Measurements from ENCODE around the gene RASGEF1B.
"Not testable (repeated sequence)": the region's sequence is repeated elsewhere in the genome, so short reads cannot be mapped to it uniquely, and the experiment has no call there.

Gene RASGEF1B

DNA sequence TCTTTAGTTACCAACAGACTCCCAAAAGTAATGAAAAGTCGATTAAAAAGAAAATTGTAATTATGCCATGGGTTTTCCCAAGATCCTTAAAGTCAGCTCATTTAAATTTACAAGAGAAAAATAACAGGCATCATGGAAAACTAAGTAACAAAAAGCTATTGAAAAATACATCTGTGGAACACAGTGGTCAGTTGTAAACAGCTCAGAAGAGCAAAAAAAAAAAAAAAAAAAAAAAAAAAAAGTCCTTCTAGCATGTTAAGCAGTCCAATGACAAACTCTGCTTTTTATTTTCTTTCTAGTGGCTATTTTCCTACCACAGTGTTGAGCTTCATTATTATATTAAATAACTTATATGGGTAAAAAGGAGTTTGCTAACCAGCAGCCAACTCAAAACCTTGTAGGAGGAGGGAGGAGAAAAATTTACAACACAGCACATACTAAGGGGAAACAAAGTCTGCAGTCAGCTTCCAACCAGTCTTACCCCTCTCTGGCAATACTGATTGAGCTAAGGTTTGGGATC lies 44.9 kb downstream of the RASGEF1B start:
- no peak for DNase-seq

DNA sequence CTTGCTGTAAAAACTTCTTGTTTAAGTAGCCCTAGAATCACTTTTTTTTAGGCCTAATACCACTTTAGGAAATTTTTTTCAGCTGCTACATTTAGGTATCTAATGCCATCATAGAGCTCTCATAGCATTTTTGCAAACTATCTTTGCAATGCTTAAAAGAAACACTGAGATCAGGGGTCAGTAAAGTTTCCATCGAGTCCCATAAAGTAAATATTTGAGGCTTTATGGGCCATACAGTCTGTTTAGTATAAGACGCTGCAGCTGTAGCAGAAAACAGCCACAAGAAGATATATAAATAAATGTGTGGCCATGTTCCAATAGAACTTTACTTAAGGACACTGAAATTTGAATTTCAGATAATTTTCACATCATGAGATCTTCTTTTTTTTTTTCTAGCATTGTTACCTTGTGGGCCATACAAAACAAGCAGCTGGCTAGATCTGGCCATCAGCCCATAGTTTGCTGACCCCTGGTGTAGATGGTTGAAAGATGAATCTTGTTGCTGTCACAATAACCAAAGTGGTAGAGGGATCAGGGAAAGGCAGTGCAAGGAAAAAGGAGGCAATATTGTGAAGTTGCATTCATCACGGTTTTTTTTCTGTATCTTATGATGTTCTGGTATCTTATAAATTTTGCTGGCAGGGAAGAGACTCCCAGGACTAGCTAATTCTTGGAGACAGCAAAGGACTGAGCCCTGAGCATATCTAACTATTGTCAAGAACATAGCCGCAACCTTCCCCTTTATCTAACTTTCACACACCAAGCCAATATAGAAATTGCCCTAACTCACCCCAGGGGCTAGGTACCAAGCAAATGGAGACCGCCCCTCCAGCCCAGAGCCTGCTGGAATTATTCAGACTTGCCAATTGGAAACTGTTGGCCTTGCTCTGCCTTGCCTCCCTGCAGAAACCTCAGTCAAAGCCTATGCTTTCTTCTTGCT lies 46.6 kb downstream of the RASGEF1B start:
- DNase-seq: no peak

DNA sequence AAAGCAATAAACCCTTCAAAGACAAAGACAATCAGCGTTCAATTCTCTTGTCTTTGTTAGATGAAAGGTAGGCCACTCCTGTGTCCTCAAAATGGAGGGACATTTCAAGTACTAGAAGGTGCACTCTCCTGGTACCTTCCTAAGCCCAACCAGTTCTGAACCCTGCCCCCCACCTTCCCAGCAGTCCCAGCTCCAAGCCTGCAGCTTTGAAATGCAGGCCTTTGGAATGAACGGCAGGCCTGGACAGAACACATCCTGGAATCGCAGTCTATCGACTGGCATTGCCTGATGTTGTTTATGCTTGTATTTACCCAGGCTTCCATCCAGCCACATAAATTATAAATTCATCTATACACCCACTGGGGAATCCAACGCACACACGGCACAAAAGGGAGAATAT lies 47.4 kb downstream of the RASGEF1B start:
- DNase-seq: no peak

DNA sequence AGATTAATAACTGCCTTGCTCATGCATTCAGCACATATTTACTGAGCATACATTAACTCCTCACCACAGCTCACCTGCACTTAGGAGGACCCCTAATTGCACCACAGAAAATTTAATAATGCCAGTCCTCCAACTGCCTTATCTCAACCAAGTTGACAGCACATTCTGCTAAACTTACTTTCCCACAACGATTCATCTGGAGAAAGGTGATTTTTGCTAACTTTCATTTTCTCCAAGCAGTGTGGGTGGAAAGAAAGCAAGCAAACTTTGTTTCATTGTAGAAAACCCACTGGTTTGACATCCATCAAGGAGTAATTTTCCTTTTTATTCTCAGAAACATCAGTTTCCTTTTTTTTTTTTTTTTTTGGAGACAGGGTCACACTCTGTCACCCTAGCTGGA lies 49.1 kb downstream of the RASGEF1B start:
- DNase-seq: no peak

DNA sequence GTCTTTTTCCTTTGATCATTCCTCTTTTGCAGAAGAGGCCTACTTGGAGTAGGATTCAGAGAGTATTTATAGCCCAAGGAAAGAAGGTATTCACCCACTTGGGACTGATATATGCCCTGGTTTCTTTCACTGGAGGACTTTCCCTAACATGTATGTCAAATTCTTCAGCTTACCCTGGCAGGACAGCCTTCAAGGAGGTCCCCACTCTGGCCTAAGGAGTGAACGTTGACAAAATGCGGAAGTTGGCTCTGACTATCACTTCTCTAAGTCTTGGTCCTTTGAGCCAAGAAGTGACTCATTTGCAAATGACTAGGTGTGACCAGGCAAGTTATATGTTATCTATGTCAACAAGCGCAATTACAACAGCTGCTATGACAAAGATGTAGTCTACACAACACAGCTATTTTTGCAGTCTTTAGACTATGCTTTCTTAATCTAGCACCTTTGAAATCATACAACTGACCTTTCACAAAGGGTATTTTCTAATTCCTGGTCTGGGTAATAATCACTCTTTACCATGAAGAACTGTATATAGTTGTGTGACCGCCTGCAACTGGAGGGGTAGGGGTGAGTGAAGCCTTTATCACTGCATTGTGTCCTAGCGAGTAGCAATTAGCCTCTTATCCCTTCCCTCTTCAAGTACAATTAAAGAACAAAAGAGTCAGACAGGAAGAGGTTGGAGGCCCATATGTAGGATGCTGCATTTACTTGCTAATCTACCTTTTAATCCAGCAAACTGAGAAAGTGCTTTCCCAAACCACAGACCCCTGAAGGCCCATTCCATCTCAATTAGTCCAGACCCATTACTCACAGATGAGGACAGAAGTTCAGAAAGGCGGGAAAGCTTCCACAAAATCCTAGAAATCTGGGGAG lies 50.1 kb downstream of the RASGEF1B start:
- no peak for DNase-seq

DNA sequence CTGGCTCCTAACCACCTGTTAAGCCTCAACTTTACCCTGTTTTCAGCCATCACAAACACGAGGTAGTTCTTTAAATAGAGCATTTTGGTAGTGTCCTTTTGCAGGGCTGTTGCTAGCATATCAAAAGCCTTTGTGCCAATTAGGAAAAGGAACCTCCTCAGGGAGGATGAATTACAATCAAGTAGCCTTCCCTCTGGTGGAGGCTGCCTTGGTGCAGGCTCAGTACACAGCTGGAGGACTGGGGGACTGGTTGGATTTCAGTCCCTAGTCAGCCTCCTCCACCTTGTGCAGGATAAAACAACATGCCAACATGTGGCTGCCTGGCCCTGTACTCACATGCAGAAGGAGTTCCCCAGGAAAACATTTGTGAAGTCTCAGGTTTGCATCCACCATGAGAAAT lies 53.1 kb downstream of the RASGEF1B start:
- DNase-seq: no peak

DNA sequence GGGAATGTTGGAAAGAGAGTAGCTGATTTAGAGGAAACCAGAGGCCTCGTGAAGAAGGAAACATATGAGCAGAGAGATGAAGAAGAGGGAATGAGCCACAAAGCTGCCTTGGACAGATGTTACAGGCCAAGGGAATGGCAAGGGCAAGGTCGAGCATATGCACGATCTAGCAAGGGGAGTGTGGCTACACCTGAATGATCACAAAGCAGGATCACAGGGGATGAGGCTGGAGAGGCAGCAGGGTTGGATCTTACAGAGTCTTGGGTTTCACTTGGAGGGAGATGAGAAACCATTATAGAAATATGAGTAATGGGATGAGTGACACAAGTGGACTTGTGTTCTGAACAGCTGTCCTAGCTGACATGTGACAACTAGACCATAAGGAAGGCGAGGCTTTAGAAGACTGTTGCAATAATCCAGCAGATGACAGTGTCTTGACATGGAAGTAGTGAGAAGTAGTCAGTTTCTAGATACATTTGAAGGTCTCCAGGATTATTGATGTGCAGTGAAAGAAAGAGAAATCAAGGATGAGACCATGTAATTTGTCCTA lies 58.7 kb downstream of the RASGEF1B start:
- no peak for DNase-seq

DNA sequence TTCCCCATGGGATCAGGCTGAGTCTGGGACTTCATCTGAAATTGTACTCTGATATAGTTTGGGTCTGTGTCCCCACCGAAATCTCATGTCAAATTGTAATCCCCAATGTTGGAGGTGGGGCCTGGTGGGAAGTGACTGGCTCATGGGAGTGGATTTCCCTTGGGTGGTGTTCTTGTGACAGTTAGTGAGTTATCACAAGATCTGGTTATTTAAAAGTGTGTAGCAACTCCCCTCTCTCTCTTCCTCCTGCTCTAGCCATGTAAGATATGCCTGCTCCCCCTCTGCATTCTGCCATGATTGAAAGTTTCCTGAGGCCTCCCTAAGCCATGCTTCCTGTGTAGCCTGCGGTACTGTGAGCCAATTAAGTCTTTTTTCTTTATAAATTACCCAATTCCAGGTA lies 61.0 kb downstream of the RASGEF1B start:
- DNase-seq: no peak

DNA sequence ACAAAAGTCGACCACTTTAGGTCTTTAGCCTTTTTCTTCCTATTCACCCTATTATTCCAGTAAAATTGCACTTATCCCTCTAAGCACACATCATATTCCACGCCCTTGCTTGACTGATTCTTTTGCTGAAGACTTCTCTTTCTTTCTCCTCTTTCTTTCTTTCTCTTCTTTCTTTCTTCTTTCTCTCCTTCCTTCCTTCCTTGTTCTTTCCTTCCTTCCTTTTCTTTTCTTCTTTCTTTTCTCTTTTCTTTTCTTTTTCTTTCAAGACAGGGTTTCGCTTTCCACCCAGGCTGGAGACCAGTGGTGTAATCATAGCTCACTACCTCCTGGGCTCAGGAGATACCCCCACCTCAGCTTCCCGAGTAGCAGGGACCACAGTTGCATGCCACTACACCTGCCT lies 61.9 kb downstream of the RASGEF1B start:
- DNase-seq: no peak

DNA sequence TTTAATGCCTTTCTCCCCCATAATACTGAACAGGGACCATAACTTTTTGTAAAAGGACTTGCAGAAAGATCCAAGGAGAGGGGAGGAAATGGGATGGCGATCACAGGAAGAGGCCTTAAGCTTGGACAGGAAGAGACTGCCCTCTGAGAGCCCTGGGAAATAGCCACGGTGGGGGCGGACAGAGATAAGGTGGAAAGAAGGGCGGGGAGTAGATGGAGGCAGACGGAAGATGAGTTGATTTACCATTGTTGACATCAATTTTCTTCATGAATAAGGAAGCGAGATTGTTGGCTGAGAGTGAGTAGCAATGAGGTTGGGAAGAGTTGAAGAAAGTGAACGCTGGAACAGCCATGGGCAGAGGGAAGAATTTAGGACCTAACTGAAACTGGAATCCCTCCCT lies 63.4 kb downstream of the RASGEF1B start:
- DNase-seq: no peak

DNA sequence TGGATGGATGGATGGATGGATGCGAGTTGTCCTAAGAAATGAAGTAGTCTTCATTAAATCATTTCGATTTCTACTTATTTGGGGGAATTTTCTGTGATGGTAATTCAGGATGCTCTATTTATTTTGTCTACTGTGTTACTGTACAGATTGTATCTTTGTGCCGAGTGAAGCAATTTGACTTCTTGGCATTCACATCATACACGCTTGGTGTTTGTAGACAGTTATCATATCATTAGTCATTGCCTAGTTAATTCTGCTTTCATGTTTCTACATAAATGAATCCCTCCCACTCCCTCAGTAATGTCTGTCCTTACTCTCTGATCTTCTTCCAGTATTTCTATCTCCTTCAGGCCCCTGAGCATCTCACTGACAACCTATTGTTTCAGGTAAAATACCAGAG lies 64.0 kb downstream of the RASGEF1B start:
- DNase-seq: no peak

DNA sequence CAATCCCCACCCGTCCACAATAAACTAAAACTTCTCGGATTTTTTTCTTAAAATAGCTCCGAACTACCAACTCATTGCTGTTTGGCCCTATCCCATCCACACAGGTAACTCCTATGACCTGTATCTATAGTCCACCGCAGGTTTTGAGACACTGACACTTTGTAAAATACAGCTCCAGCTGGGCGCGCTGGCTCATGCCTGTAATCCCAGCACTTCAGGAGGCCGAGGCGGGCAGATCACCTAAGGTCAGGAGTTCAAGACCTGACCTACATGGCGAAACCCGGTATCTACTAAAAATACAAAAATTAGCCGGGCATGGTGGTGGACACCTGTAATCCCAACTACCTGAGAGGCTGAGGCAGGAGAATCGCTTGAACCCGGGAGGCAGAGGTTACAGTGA lies 65.2 kb downstream of the RASGEF1B start:
- DNase-seq: not testable (repeated sequence)

DNA sequence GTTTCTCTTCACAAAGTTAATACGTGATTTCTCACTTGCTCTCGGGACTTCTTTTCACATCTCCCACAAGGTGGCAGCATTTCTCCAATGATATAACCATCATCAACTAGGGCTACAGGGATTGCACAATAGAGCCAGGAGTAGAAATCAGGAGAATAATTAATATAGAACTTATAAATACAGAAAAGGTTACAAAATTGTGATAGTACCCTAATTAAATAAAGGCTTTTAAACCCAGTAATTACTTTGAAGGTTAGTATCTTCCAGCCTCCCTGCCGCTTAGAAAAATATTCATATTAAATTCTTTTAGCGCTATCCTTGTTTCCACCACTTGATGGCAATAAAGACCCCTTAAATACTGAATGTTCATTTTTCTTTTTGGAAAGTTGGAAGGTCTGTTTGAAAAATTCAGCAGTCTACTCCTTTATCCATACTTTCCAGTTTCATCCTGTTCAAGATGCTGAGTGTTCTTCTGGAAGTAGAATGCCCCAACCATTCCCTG lies 65.8 kb downstream of the RASGEF1B start:
- DNase-seq: no peak

DNA sequence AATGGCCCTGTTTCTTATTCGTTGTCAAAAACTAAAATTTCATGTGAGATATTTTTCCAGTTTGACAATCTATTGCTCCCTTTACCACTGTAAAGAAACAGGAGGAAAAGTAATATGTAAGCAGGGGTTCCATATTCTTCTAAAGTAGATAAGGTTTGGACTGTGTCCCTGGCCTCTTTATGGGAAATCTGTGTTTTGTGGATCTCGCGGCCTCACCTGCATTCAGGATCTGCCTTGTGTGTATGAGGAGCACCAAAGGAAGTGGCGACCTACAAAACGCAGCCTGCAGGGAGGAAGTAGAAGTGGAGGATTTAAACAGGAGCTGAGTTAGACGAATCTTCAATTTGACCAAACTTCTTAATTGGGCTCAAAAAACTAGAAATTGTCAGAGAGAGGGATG lies 67.0 kb downstream of the RASGEF1B start:
- DNase-seq: no peak

DNA sequence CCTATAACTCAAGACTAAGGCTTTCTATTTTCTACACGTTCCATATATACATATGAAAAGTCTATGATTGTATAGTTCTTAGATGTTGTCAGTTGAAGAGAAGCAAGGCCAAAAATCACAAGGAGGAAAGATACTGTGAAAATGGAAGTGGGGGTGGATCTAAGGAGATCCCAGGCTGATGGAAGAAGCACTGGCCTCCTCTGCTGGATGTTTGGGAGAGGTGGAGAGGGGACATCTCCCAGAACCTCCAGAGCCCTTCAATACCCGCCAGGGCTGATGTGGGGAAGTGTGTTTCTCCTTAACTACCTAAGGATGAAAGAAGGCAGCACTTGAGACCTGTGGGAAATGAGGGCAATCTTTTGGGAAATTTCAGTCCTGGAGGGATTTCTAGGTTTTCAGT lies 67.4 kb downstream of the RASGEF1B start:
- no peak for DNase-seq

DNA sequence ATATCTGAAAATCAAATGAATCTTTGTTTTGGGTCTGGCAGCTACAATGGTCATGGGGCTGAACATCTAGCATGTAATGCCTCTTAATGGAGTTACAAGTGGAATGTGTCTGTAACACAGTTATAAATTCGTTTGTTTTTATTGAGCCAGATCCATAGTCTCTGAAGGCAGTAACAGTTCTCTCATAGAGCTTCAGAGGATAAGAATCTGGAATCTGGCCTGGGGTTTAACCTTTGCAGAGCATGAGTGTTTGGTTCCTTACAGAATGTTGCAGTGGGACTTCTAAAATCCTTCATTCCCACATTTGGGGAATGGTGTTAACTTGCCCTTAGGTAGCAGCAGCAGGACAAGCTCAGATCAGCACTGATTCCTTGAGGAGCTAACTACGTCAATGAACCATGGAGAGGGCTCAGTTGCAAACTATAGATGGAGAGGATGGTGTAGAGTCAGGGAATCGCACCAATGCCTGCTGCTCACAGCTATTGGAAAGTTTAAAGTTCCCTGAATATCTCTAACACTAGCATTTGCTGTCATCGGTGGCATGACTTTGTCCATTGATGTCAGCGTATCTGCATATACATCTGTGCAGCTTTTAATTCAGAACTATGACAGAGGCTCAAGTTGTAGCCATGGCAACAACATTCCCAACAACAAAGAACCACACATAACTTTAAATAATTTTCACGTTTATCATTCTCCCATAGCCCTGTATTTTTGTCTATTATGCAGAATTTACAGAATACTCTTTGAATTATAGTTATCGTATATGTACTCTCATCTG lies 72.2 kb downstream of the RASGEF1B start:
- no peak for DNase-seq

DNA sequence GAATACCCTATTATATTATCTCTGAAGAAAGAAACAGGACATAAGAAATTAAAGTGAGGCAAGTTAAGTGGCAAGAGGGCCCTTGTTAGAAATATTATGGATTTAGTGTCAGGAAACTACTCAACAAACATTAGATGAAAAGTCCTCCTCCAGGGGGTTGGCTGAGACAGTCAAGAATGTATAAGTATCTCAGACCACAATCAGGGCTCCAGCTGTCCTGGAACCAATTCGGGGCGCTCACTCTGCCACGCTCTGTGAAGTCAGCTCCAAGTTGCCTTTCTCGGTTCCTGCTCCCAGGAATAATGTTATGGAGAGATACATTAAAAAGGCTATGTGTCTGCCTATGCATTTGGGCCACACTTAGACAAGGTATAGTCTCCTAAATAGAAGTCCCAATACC lies 73.3 kb downstream of the RASGEF1B start:
- no peak for DNase-seq

DNA sequence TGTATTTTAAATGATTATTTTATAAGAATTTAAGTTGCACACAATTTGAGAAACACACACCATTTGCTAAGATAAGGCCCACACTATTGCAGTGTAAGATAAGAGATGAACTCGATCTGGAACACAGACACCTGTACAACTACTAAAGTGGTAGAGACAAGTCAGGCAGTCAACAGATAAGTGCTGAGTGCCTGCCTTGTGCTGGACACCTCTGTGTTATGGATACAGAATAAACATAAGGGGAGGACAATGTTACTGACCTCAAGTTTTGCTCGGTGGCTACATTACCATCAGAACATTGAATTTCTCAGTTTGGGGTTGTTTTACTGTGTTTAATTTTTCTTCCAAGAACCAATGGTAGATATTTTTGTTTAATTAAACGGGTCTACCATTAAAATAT lies 74.1 kb downstream of the RASGEF1B start:
- DNase-seq: no peak

DNA sequence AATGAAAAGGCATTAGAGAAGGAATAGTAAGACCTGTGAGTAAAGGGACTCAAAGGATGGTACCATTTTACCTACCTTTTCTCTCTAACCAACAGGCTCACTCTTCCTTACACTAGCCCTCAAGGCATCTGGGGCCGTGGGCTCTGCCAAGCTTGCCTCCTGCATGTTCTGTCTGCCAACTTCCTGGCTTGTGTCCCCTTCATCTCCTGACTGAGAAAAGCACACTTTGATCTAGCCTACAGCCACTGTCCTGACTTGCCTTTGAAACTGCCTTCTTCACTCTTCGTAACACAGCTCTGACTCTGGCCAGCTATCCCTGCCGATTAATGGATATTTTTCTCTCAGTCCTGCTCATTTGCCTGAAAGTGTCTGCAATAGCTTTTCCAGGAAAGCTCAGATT lies 76.5 kb downstream of the RASGEF1B start:
- DNase-seq: no peak

DNA sequence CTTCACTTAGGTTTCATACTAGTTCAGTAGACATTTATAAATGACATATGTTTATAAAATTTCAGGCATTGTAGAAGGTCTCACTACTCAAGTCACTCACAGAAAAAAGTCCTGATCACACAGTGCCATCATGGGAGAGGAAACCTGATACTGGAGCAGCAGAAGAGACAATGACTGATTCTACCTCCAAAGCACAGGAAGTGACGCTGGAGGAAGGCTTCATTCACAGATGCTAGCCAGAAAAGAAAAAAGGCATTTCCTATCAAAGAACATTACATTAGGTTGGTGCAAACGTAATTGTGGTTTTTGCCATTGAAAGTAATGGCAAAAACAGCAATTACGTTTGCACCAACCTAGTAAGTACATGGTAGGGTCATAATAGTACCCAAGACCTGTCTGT lies 79.5 kb downstream of the RASGEF1B start:
- DNase-seq: no peak

DNA sequence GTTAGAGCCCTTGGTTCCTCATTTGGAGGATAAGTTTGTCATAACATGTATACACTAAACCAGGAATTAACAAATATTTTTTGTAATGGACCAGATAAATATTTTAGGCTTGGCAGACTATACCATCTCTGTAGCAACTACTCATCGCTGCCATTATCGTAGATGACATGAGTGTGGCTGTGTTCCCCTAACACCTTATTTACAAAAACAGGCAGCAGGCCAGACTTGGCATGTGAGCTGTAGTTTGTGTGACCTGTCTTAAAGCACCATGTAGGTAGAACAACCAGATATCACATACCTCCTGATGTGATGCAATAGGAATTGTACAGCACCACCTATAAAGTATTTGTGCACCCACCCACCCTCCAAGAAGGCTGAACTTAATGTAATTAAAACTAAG lies 82.0 kb downstream of the RASGEF1B start:
- no peak for DNase-seq

DNA sequence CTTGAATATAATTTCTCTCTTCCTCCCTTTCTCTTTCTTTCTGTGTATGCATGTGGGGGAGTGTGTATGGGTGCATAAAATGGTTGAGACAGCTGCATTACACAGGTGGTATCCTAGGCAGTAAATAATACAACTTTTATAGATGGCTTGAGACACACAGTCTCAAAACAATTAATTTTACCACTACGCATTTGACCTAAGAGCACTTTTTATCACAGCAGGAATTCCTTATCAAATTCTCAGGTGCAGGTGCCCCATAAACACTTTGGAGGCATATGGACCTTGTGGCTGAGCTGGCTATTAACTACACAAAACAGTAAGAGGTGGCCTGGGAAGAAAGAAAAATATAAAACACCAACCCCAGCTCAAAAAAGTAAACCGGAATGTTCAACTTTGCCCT lies 91.3 kb downstream of the RASGEF1B start:
- DNase-seq: no peak

All from activated CD4-positive, alpha-beta T cell treated with anti-CD3 and anti-CD28 coated beads for 1 hour (primary cell).